IMR-90 (cell line): Measurements from ENCODE around the gene KLF18. TPM values are rescaled to one million over a fixed set of nuclear protein-coding genes. Genes with fewer than 3 reads are reported as not detected.

Experiments
- ATAC-seq: fragments of 200-7000 bp; cut with Tn5 transposase; 2 replicates; pipeline ENCODE4 v1.9.1; 2020; ENCODE audit warnings: low read depth, mild to moderate bottlenecking, moderate library complexity
- BruUV-seq: library from RNA; stranded (reverse); fragments of 400-500 nt; replicated peaks from 2 replicates; lab custom pipeline; 2021; lab: Mats Ljungman, UMichigan
- CTCF ChIA-PET: fragments of 300-600 bp; formaldehyde crosslinking; extraction: SDS; loops from one replicate; lab custom pipeline; 2021; ENCODE audit warnings: antibody characterized with exemption; lab: Yijun Ruan, JAX
- POLR2A ChIA-PET: fragments of 300-600 bp; sonication (Branson Sonifier 250); formaldehyde crosslinking; loops from one replicate; lab custom pipeline; 2022; ENCODE audit warnings: antibody characterized with exemption; ENCODE audit not compliant: unreplicated experiment; lab: Charles Lee
- DNase-seq: peaks from one replicate; pipeline ENCODE4 v3.0.0; 2013
- H2AFZ ChIP-seq: replicated peaks from 2 replicates; pipeline ENCODE3; 2013; ENCODE audit warnings: low read length, mild to moderate bottlenecking; ENCODE audit not compliant: poor library complexity
- H2AK5ac ChIP-seq: 2 replicates; pipeline ENCODE4 v1.6.1; 2013; ENCODE audit warnings: low read depth, low read length, inconsistent platforms
- H2AK9ac ChIP-seq: replicated peaks from 2 replicates; pipeline ENCODE3; 2013; ENCODE audit warnings: mild to moderate bottlenecking, low read depth, low read length, moderate library complexity; ENCODE audit not compliant: poor library complexity
- H2BK120ac ChIP-seq: 2 replicates; pipeline ENCODE4 v1.6.1; 2013; ENCODE audit warnings: low read depth, low read length, inconsistent platforms
- H2BK15ac ChIP-seq: 3 replicates; pipeline ENCODE4 v1.6.1; 2013; ENCODE audit warnings: low read depth, low read length, inconsistent platforms
- H2BK20ac ChIP-seq: 2 replicates; pipeline ENCODE4 v1.6.1; 2013; ENCODE audit warnings: low read depth, mild to moderate bottlenecking, inconsistent platforms, low read length, moderate library complexity
- H2BK5ac ChIP-seq: 2 replicates; pipeline ENCODE4 v1.6.1; 2013; ENCODE audit warnings: mild to moderate bottlenecking, low read depth, low read length, inconsistent platforms; ENCODE audit not compliant: poor library complexity, severe bottlenecking
- H3K14ac ChIP-seq: replicated peaks from 2 replicates; pipeline ENCODE4 v1.6.1; 2013; ENCODE audit warnings: low read depth, low read length, inconsistent platforms
- H3K18ac ChIP-seq: 2 replicates; pipeline ENCODE4 v1.6.1; 2013; ENCODE audit warnings: low read depth, low read length, control low read depth
- H3K23ac ChIP-seq: 2 replicates; pipeline ENCODE4 v1.6.1; 2013; ENCODE audit warnings: low read depth, low read length, inconsistent platforms
- H3K27ac ChIP-seq: 2 replicates; pipeline ENCODE4 v1.5.1; 2013; ENCODE audit warnings: mild to moderate bottlenecking, control low read depth, low read length; ENCODE audit not compliant: insufficient read depth
- H3K27me3 ChIP-seq: 2 replicates; pipeline ENCODE4 v1.6.1; 2013; ENCODE audit warnings: low read length; ENCODE audit not compliant: control insufficient read depth, insufficient read depth
- H3K36me3 ChIP-seq: 2 replicates; pipeline ENCODE4 v1.6.1; 2013; ENCODE audit warnings: low read length, mixed read lengths; ENCODE audit not compliant: control insufficient read depth, insufficient read depth
- H3K4ac ChIP-seq: 2 replicates; pipeline ENCODE4 v1.6.1; 2013; ENCODE audit warnings: low read depth, low read length, inconsistent platforms
- H3K4me1 ChIP-seq: 2 replicates; pipeline ENCODE4 v1.6.1; 2013; ENCODE audit warnings: low read length, mixed read lengths; ENCODE audit not compliant: control insufficient read depth, insufficient read depth
- H3K4me2 ChIP-seq: 2 replicates; pipeline ENCODE4 v1.6.1; 2013; ENCODE audit warnings: low read depth, mild to moderate bottlenecking, control low read depth, low read length, moderate library complexity
- H3K4me3 ChIP-seq: 2 replicates; pipeline ENCODE4 v1.5.1; 2013; ENCODE audit warnings: low read depth, mild to moderate bottlenecking, control low read depth, low read length, moderate library complexity; ENCODE audit not compliant: insufficient read depth
- H3K56ac ChIP-seq: 2 replicates; pipeline ENCODE4 v1.6.1; 2013; ENCODE audit warnings: low read length, inconsistent platforms; ENCODE audit not compliant: insufficient read depth; ENCODE audit errors: extremely low read depth
- H3K79me1 ChIP-seq, 2 experiments: 2 replicates each; pipeline ENCODE4 v1.6.1; 2013; ENCODE audit warnings: low read length in 2 of 2, inconsistent platforms in 1 of 2, low read depth in 1 of 2
- H3K9ac ChIP-seq: 2 replicates; pipeline ENCODE4 v1.6.1; 2013; ENCODE audit warnings: low read depth, low read length, control low read depth
- H3K9me1 ChIP-seq: 2 replicates; pipeline ENCODE4 v1.6.1; 2013; ENCODE audit warnings: low read length, inconsistent platforms; ENCODE audit not compliant: insufficient read depth
- H3K9me3 ChIP-seq: 2 replicates; pipeline ENCODE4 v1.6.1; 2013; ENCODE audit warnings: low read length; ENCODE audit not compliant: control insufficient read depth, insufficient read depth
- H4K20me1 ChIP-seq: 2 replicates; pipeline ENCODE4 v1.6.1; 2013; ENCODE audit warnings: low read length, inconsistent platforms; ENCODE audit not compliant: insufficient read depth
- H4K5ac ChIP-seq: 2 replicates; pipeline ENCODE4 v1.6.1; 2013; ENCODE audit warnings: mild to moderate bottlenecking, low read depth, low read length, control low read depth
- H4K8ac ChIP-seq, 2 experiments: 2 replicates each; pipeline ENCODE4 v1.6.1; 2013; ENCODE audit warnings: low read depth in 2 of 2, low read length in 2 of 2, control low read depth in 1 of 2, inconsistent platforms in 1 of 2
- H4K91ac ChIP-seq: 2 replicates; pipeline ENCODE4 v1.6.1; 2013; ENCODE audit warnings: low read depth, low read length, inconsistent platforms; ENCODE audit not compliant: insufficient read depth
- BHLHE40 ChIP-seq: fragments of 150-350 bp; IDR thresholded peaks from 2 replicates; pipeline ENCODE4 v1.6.1; 2016; ENCODE audit warnings: mild to moderate bottlenecking, low read depth, low read length
- CEBPB ChIP-seq: IDR thresholded peaks from 2 replicates; pipeline ENCODE4 v1.6.1; 2012; ENCODE audit warnings: low read depth, low read length, improper control_type of control experiment
- CHD1 ChIP-seq: IDR thresholded peaks from 2 replicates; pipeline ENCODE4 v1.6.1; 2012; ENCODE audit warnings: low read depth, low read length, improper control_type of control experiment
- FOS ChIP-seq: fragments of 150-350 bp; IDR thresholded peaks from 2 replicates; pipeline ENCODE4 v1.6.1; 2016; ENCODE audit warnings: low read depth, low read length
- MAFK ChIP-seq: IDR thresholded peaks from 2 replicates; pipeline ENCODE4 v1.6.1; 2012; ENCODE audit warnings: low read depth, low read length, improper control_type of control experiment
- MAZ ChIP-seq: IDR thresholded peaks from 2 replicates; pipeline ENCODE4 v1.6.1; 2012; ENCODE audit warnings: low read depth, mild to moderate bottlenecking, low read length, improper control_type of control experiment, moderate library complexity, borderline replicate concordance
- MXI1 ChIP-seq: IDR thresholded peaks from 2 replicates; pipeline ENCODE4 v1.6.1; 2012; ENCODE audit warnings: low read depth, mild to moderate bottlenecking, low read length, moderate library complexity, borderline replicate concordance
- RAD21 ChIP-seq: IDR thresholded peaks from 2 replicates; pipeline ENCODE4 v1.6.1; 2012; ENCODE audit warnings: low read length, improper control_type of control experiment
- RCOR1 ChIP-seq: IDR thresholded peaks from 2 replicates; pipeline ENCODE4 v1.6.1; 2012; ENCODE audit warnings: mild to moderate bottlenecking, low read length, improper control_type of control experiment; ENCODE audit not compliant: insufficient replicate concordance
- RFX5 ChIP-seq: IDR thresholded peaks from 2 replicates; pipeline ENCODE4 v1.8.0; 2012; ENCODE audit warnings: low read depth, mild to moderate bottlenecking, low read length, moderate library complexity
- SMC3 ChIP-seq: fragments of 150-350 bp; IDR thresholded peaks from 2 replicates; pipeline ENCODE4 v1.6.1; 2016; ENCODE audit warnings: low read depth, mild to moderate bottlenecking, antibody characterized with exemption, low read length, moderate library complexity
- dilution Hi-C: fragments of 300-500 bp; cut with HindIII; formaldehyde crosslinking; loops from one replicate; pipeline ENCODE4 v1.14.3; 2018; ENCODE audit warnings: low sequenced_read_pairs; ENCODE audit not compliant: unreplicated experiment
- in situ Hi-C: fragments of 300-500 bp; cut with MboI; formaldehyde crosslinking; loops from 3 replicates; pipeline ENCODE4 v1.14.3; 2019; ENCODE audit warnings: low sequenced_read_pairs, inconsistent platforms, mixed read lengths
- intact Hi-C: fragments of 100-400 bp; cut with micrococcal nuclease; formaldehyde crosslinking; loops from 2 replicates; pipeline ENCODE4 v1.10.0; 2022
- polyA plus RNA-seq, 3 experiments: library from polyadenylated mRNA; depleted of rRNA; stranded (reverse); fragments of >200 nt; gene quantifications; 2 replicates each; pipeline ENCODE4 v1.2.3, GENCODE V29; 2012; ENCODE audit warnings: low replicate concordance in 1 of 3
- total RNA-seq: library from RNA; depleted of rRNA; stranded (reverse); fragments of >200 nt; gene quantifications from 2 replicates; pipeline ENCODE4 v1.2.3, GENCODE V29; 2012
- TF ChIP-seq, protein P1 (sequence below): fragments of 150-350 bp; IDR thresholded peaks from 2 replicates; pipeline ENCODE4 v1.6.1; 2017; ENCODE audit warnings: mild to moderate bottlenecking, antibody characterized with exemption, low read length, low read depth
- TF ChIP-seq, protein P2 (sequence below): conservative IDR thresholded peaks from 2 replicates; pipeline ENCODE4 v1.5.1; 2012; ENCODE audit warnings: mild to moderate bottlenecking, low read depth, low read length, improper control_type of control experiment

KLF18 gene
- total and polyA plus RNA-seq, 2 of the 4 experiments (the other 2 are of a cell fraction): not detected

DNA sequence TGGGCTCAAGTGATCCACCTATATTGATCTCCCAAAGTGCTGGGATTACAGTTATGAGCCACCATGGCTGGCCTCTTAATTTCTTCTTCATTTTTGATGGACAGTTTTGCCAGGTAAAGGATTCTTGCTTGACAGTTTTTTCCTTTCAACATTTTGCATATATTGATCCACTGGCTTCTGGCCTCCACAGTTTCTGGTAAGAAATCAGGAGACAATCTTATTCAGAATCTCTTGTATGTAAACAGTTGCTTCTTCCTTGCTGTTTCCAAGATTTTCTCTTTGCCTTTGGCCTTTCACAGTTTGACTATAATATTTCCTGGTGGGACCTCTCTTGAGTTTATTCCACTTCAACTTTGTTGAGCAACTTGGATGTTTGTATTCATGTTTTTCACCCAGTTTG, 20.1 kb upstream of the KLF18 start:
- POLR2A ChIA-PET: no interaction called here
- dilution Hi-C loops: no loop called here
- CTCF ChIA-PET: no interaction called here

More for the DNA sequence above, 20.1 kb upstream of the KLF18 start:
- TF ChIP-seq, protein P1, sequence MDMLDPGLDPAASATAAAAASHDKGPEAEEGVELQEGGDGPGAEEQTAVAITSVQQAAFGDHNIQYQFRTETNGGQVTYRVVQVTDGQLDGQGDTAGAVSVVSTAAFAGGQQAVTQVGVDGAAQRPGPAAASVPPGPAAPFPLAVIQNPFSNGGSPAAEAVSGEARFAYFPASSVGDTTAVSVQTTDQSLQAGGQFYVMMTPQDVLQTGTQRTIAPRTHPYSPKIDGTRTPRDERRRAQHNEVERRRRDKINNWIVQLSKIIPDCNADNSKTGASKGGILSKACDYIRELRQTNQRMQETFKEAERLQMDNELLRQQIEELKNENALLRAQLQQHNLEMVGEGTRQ: no peak
- TF ChIP-seq RFX5 (no peak), CHD1 (no peak), MAFK (no peak), RAD21 (no peak), RCOR1 (no peak), CEBPB (no peak), SMC3 (no peak), FOS (no peak), MXI1 (no peak), BHLHE40 (no peak), MAZ (no peak)
- TF ChIP-seq, protein P2, sequence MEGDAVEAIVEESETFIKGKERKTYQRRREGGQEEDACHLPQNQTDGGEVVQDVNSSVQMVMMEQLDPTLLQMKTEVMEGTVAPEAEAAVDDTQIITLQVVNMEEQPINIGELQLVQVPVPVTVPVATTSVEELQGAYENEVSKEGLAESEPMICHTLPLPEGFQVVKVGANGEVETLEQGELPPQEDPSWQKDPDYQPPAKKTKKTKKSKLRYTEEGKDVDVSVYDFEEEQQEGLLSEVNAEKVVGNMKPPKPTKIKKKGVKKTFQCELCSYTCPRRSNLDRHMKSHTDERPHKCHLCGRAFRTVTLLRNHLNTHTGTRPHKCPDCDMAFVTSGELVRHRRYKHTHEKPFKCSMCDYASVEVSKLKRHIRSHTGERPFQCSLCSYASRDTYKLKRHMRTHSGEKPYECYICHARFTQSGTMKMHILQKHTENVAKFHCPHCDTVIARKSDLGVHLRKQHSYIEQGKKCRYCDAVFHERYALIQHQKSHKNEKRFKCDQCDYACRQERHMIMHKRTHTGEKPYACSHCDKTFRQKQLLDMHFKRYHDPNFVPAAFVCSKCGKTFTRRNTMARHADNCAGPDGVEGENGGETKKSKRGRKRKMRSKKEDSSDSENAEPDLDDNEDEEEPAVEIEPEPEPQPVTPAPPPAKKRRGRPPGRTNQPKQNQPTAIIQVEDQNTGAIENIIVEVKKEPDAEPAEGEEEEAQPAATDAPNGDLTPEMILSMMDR: no peak
- Histone ChIP-seq H3K14ac (no peak overlapping the region), H4K91ac (no peak overlapping the region), H4K20me1 (no peaks in the 10 kb centered on the region), H2BK5ac (no peak overlapping the region), H3K9me1 (no peaks in the 10 kb centered on the region), H3K9ac (no peak overlapping the region), H3K79me1 (no peaks in the 10 kb centered on the region), H3K4ac (no peak overlapping the region), H3K4me1 (no peaks in the 10 kb centered on the region), H3K4me2 (no peak overlapping the region), H3K27me3 (0 out of 2 replicates have a peak, but pooled peaks cover 5% of the 10 kb centered on the region), H3K23ac (no peak overlapping the region), H3K18ac (no peak overlapping the region), H4K8ac (no peak overlapping the region), H2BK120ac (no peak overlapping the region), H2AK5ac (no peak overlapping the region), H4K5ac (no peak overlapping the region), H2BK15ac (no peak overlapping the region), H2AFZ (no peak overlapping the region), H3K56ac (no peak overlapping the region), H2AK9ac (no peak overlapping the region), H3K9me3 (no peaks in the 10 kb centered on the region), H3K4me3 (no peak overlapping the region), H3K36me3 (no peaks in the 10 kb centered on the region), H3K27ac (no peak overlapping the region), H2BK20ac (no peak overlapping the region)
- ATAC-seq: no peak
- in situ Hi-C loops: no loop called here
- no TSS peak for BruUV-seq
- DNase-seq: no peak
- intact Hi-C loops: no loop called here
